ENCODE measurements around the gene PNLDC1.

DNA sequence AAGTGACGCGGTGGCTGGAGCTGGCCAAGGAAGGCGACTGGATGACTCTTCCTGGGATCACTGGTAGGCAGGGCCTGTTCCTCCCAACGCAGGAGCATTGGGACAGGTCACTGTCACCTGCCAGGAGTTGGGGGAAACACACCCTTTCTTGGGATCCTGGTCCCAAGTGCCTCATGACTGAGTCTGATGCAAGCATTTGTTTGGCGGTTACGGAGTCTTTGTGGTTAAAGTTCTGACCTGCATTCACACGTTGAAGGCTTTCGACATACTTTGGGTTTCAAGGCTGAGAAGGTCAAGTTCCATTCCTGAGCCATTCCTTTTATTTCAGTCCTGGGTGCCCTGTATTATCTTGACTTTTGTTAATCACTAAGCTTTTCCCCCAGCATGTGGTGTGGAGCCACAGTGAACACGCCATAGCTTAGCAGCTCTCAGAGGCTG, 6.0 kb downstream of the PNLDC1 start:
- TF ChIP-seq, protein P1, sequence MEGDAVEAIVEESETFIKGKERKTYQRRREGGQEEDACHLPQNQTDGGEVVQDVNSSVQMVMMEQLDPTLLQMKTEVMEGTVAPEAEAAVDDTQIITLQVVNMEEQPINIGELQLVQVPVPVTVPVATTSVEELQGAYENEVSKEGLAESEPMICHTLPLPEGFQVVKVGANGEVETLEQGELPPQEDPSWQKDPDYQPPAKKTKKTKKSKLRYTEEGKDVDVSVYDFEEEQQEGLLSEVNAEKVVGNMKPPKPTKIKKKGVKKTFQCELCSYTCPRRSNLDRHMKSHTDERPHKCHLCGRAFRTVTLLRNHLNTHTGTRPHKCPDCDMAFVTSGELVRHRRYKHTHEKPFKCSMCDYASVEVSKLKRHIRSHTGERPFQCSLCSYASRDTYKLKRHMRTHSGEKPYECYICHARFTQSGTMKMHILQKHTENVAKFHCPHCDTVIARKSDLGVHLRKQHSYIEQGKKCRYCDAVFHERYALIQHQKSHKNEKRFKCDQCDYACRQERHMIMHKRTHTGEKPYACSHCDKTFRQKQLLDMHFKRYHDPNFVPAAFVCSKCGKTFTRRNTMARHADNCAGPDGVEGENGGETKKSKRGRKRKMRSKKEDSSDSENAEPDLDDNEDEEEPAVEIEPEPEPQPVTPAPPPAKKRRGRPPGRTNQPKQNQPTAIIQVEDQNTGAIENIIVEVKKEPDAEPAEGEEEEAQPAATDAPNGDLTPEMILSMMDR (conservative IDR thresholded peaks at IDR 0.05; ENCODE audit: low read length): no peak
- no peak for TF ChIP-seq EZH2phosphoT487 (IDR thresholded peaks at IDR 0.05; ENCODE audit: borderline replicate concordance)

Measured in Loucy (cell line).